ENCODE data around the gene PYCR2. TPM values are rescaled to one million over a fixed set of nuclear protein-coding genes. Genes with fewer than 3 reads are reported as not detected.
A peak's percentile ranks its signal among the peaks of the same experiment; 100 is the strongest.

Gene PYCR2
- total RNA-seq, 1 experiment from 2014 or later = 104 TPM

DNA sequence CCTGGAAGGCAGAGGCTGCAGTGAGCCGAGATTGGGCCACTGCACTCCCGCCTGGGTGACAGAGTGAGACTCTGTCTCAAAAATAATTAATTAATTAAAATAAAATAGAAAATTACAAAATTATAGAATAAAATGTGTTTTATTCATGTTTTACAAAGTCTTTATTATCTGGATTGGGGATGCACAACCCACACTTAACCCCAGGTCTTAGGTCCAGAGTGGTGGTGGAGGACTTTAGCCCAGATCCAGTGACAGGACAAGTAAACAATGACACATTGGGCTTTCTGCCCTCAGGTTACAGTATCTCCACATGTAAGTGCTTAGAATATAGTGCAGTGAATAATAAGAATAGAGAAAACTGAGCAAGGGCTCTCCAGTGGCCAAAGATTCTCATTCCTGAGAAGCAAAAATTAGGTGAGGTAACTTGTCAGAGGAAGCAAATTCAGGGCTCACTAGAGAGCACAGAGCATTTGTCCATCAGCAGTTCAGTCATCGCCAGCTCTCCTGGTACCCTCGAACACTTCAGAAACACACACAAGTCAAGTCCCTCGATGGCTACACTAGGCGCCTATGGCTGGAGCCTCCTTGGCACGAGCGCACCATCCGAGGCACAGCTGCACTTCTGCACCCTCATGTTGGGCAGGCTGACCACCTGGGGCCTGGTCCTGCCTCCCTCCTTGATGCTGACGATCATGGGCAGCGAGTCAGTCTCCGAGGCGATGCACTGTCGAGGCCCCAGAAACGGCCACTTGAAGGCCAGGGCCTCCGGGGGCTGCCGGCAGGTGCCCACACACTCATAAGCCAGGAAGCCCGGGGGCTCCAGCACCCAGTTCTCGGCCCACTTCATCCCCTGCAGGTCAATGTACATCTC lies 37.7 kb downstream of the PYCR2 start:
- no peak overlapping the region for H3K4me2 ChIP-seq (ENCODE audit: insufficient read depth, insufficient read length, low read length)
- no peaks in the 10 kb centered on the region for H3K27me3 ChIP-seq (ENCODE audit: insufficient read depth, low read length)
- no peak overlapping the region for H3K14ac ChIP-seq (ENCODE audit: insufficient read depth, low read length)
- peaks cover 5% of the 10 kb centered on the region; the same call in 1 of the 2 replicates for H3K4me1 ChIP-seq (ENCODE audit: insufficient read depth, low read length)
- H2AFZ ChIP-seq (ENCODE audit: low read length) = no peak overlapping the region
- H3K27me3 Mint-ChIP-seq (ENCODE audit: low read depth) = peaks cover 4% of the 10 kb centered on the region
- no peak overlapping the region for H3K56ac ChIP-seq (ENCODE audit: insufficient read length, low read depth, low read length)
- no peaks in the 10 kb centered on the region for H3K9me3 ChIP-seq (ENCODE audit: control insufficient read depth, low read depth, low read length)
- H3K23ac ChIP-seq (ENCODE audit: insufficient read length, low read depth, low read length) = no peak overlapping the region
- peaks cover 0 to 13% (median 0%) of the 10 kb centered on the region in 3 experiments; a peak in 5 of 7 replicates for H3K36me3 Mint-ChIP-seq (ENCODE audit: insufficient read depth in 1 of 3, low read depth in 3 of 3)
- no CpG with 5 or more reads among the region's 19 CpGs for WGBS (ENCODE audit: extremely low coverage, insufficient read length, low lambda C conversion rate)
- H3K27ac Mint-ChIP-seq = peak overlapping the region in 1 of 3 experiments; percentile 60; a peak in 1 of 7 replicates
- no peak overlapping the region for H2BK15ac ChIP-seq (ENCODE audit: low read depth, low read length)
- H3K9ac ChIP-seq (ENCODE audit: extremely low read depth, insufficient read length, low read length) = no peak overlapping the region
- DNase-seq = no peak
- H3K4me1 Mint-ChIP-seq = peaks cover 46% of the 10 kb centered on the region in 2 experiments
- H3K4ac ChIP-seq (ENCODE audit: low read depth, low read length) = no peak overlapping the region
- no peak overlapping the region for H4K91ac ChIP-seq (ENCODE audit: insufficient read length, low read depth, low read length)
- peaks cover 15% of the 10 kb centered on the region for H3K23me2 ChIP-seq (ENCODE audit: insufficient read length, low read depth, low read length, poor library complexity, severe bottlenecking)
- H3K79me1 ChIP-seq (ENCODE audit: insufficient read depth, low read depth, low read length, poor library complexity, severe bottlenecking) = no peaks in the 10 kb centered on the region
- H3K18ac ChIP-seq (ENCODE audit: insufficient read length, low read depth, low read length) = no peak overlapping the region
- no peak overlapping the region for H3T11ph ChIP-seq (ENCODE audit: low read length)
- no peak overlapping the region for H3K27ac ChIP-seq (ENCODE audit: insufficient read length, low read depth, low read length)
- H4K8ac ChIP-seq (replicated peaks; ENCODE audit: insufficient read length, low read depth, low read length) = no peak overlapping the region
- no peak overlapping the region for H4K5ac ChIP-seq (ENCODE audit: insufficient read length, low read depth, low read length)
- H2AK5ac ChIP-seq (ENCODE audit: insufficient read length, low read length) = no peak overlapping the region
- H2BK120ac ChIP-seq (ENCODE audit: low read depth, low read length, poor library complexity, severe bottlenecking) = no peak overlapping the region
- H2BK5ac ChIP-seq (ENCODE audit: insufficient read length, low read length) = no peak overlapping the region
- H3K79me2 ChIP-seq (ENCODE audit: insufficient read depth, low read length) = peaks cover 2% of the 10 kb centered on the region; the same call in 1 of the 2 replicates
- H2BK12ac ChIP-seq (ENCODE audit: insufficient read length, low read depth, low read length) = no peak overlapping the region
- peak overlapping the region; percentile 44 to 60; a peak in 4 of 5 replicates for H3K4me3 Mint-ChIP-seq
- H2BK20ac ChIP-seq (ENCODE audit: low read depth, low read length, poor library complexity, severe bottlenecking) = no peak overlapping the region
- no peaks in the 10 kb centered on the region for H3K9me3 Mint-ChIP-seq
- TF ChIP-seq, protein P1, sequence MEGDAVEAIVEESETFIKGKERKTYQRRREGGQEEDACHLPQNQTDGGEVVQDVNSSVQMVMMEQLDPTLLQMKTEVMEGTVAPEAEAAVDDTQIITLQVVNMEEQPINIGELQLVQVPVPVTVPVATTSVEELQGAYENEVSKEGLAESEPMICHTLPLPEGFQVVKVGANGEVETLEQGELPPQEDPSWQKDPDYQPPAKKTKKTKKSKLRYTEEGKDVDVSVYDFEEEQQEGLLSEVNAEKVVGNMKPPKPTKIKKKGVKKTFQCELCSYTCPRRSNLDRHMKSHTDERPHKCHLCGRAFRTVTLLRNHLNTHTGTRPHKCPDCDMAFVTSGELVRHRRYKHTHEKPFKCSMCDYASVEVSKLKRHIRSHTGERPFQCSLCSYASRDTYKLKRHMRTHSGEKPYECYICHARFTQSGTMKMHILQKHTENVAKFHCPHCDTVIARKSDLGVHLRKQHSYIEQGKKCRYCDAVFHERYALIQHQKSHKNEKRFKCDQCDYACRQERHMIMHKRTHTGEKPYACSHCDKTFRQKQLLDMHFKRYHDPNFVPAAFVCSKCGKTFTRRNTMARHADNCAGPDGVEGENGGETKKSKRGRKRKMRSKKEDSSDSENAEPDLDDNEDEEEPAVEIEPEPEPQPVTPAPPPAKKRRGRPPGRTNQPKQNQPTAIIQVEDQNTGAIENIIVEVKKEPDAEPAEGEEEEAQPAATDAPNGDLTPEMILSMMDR (conservative IDR thresholded peaks at IDR 0.05) = no peak
- no peaks in the 10 kb centered on the region for H4K20me1 ChIP-seq (ENCODE audit: control insufficient read depth, insufficient read depth, insufficient read length)
